HepG2 (cell line): Measurements from ENCODE around the gene PFDN1. TPM values are rescaled to one million over a fixed set of nuclear protein-coding genes. Genes with fewer than 3 reads are reported as not detected.
A peak's percentile ranks its signal among the peaks of the same experiment; 100 is the strongest.

ENCODE experiments used
- BCL6 ChIP-seq: IDR thresholded peaks from 2 replicates; pipeline ENCODE4 v1.6.1; 2016; ENCODE audit warnings: missing genetic modification reagents, missing compliant biosample characterization
- HES4 ChIP-seq: sonication (generic); formaldehyde crosslinking; IDR thresholded peaks from 2 replicates; pipeline ENCODE4 v1.9.0; 2021; ENCODE audit warnings: mild to moderate bottlenecking, missing genetic modification reagents, borderline replicate concordance
- KDM2A ChIP-seq: sonication (generic); formaldehyde crosslinking; IDR thresholded peaks from 2 replicates; pipeline ENCODE4 v1.4.0; 2020; ENCODE audit warnings: low read depth, missing genetic modification reagents, borderline replicate concordance
- PHF8 ChIP-seq: sonication (generic); formaldehyde crosslinking; IDR thresholded peaks from 2 replicates; pipeline ENCODE4 v1.5.0; 2020; ENCODE audit warnings: missing genetic modification reagents
- SKI ChIP-seq: fragments of 450-650 bp; IDR thresholded peaks from one replicate; pipeline ENCODE4 v1.6.1; 2018; ENCODE audit warnings: mild to moderate bottlenecking; ENCODE audit not compliant: partially characterized antibody
- TEAD3 ChIP-seq: optimal IDR thresholded peaks from 2 replicates; pipeline ENCODE3; 2016; ENCODE audit warnings: borderline replicate concordance
- ZNF335 ChIP-seq: sonication (generic); formaldehyde crosslinking; IDR thresholded peaks from 2 replicates; pipeline ENCODE4 v1.4.0; 2020; ENCODE audit warnings: missing genetic modification reagents
- ZNF619 ChIP-seq: sonication (generic); formaldehyde crosslinking; IDR thresholded peaks from 2 replicates; pipeline ENCODE4 v1.4.0; 2020; ENCODE audit warnings: mild to moderate bottlenecking, missing genetic modification reagents
- ZNF737 ChIP-seq: sonication (generic); formaldehyde crosslinking; IDR thresholded peaks from 2 replicates; pipeline ENCODE4 v1.5.0; 2020; ENCODE audit warnings: missing genetic modification reagents, mild to moderate bottlenecking, borderline replicate concordance
- ZNF883 ChIP-seq: sonication (generic); formaldehyde crosslinking; IDR thresholded peaks from 2 replicates; pipeline ENCODE4 v1.5.1; 2020; ENCODE audit warnings: mild to moderate bottlenecking, missing genetic modification reagents; ENCODE audit errors: not compliant biosample characterization
- ZZZ3 ChIP-seq: sonication (generic); formaldehyde crosslinking; IDR thresholded peaks from 2 replicates; pipeline ENCODE4 v1.4.0; 2020; ENCODE audit warnings: missing genetic modification reagents, mild to moderate bottlenecking, borderline replicate concordance
- polyA plus RNA-seq, 8 experiments: library from polyadenylated mRNA; depleted of rRNA in 3 of 8; stranded (reverse) in 7 of 8; unstranded in 1 of 8; fragments of >200 nt; fragmentation: Illumina TruSeq in 4 of 8; extraction: Trizol in 4 of 8; gene quantifications; 2 replicates each; pipeline versions ENCODE4 v1.2.1 to v1.2.3, GENCODE V29; 2011 to 2016; ENCODE audit warnings: low read depth in 4 of 8, missing spikeins in 1 of 8, mixed read lengths in 1 of 8; ENCODE audit not compliant: insufficient read depth in 1 of 8
- total RNA-seq, 5 experiments: library from RNA; depleted of rRNA; stranded (reverse); fragments of >200 nt; fragmentation: Illumina TruSeq; extraction: Trizol; gene quantifications; 2 replicates each; pipeline ENCODE4 v1.2.3, GENCODE V29; 2016; ENCODE audit warnings: low read depth in 1 of 5
- TF ChIP-seq, protein P1 (sequence below): sonication (generic); formaldehyde crosslinking; IDR thresholded peaks from 2 replicates; pipeline ENCODE4 v1.5.0; 2020; ENCODE audit warnings: missing genetic modification reagents
- TF ChIP-seq, protein P2 (sequence below): sonication (generic); formaldehyde crosslinking; IDR thresholded peaks from 2 replicates; pipeline ENCODE4 v1.5.0; 2020; ENCODE audit warnings: mild to moderate bottlenecking, missing genetic modification reagents, moderate library complexity
- TF ChIP-seq, protein P3 (sequence below), 2 experiments: sonication (generic) in 1 of 2; formaldehyde crosslinking in 1 of 2; IDR thresholded peaks; 2 replicates each; pipeline versions ENCODE4 v1.4.0 to v1.6.1; 2018 to 2020; ENCODE audit warnings: missing genetic modification reagents in 2 of 2, borderline replicate concordance in 1 of 2, low read depth in 1 of 2, mild to moderate bottlenecking in 1 of 2, missing biosample characterization in 1 of 2
- TF ChIP-seq, protein P4 (sequence below): sonication (generic); formaldehyde crosslinking; conservative IDR thresholded peaks from 2 replicates; pipeline ENCODE4 v1.4.0; 2020; ENCODE audit warnings: mild to moderate bottlenecking, missing genetic modification reagents, moderate library complexity
- TF ChIP-seq, protein P5 (sequence below): sonication (generic); formaldehyde crosslinking; IDR thresholded peaks from 2 replicates; pipeline ENCODE4 v1.4.0; 2020; ENCODE audit warnings: low read depth, mild to moderate bottlenecking, missing genetic modification reagents
- TF ChIP-seq, protein P6 (sequence below): sonication (generic); formaldehyde crosslinking; IDR thresholded peaks from 2 replicates; pipeline ENCODE4 v1.4.0; 2020; ENCODE audit warnings: missing genetic modification reagents

PFDN1 gene
- total and polyA plus RNA-seq, 2 of the 13 experiments (the other 11 are each of a cell fraction or from before 2014, with no cell fraction given) = 67.2 to 70.8 TPM

DNA sequence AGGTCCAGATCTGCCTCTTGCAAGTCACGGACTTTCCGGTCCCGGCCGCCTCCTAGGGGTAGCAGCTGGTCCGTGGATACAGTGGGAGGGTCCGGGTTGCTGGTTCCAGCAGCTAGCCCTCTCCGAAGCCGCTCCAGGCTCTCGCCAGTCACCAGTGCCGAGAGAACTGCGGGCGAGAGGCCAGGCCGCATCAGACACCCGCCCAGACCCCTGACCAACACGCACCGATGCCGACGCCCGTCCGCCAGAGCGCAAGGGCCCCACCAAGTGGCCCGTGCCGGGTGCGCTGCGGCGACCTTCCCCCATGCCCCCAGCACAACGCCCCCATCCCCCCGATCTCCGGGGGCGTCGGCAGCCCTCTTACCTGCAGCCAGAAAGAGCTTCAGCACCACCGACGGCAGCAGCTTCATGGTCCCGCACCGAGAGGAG lies 43.0 kb upstream of the PFDN1 start (continued):
- TF ChIP-seq, protein P1, sequence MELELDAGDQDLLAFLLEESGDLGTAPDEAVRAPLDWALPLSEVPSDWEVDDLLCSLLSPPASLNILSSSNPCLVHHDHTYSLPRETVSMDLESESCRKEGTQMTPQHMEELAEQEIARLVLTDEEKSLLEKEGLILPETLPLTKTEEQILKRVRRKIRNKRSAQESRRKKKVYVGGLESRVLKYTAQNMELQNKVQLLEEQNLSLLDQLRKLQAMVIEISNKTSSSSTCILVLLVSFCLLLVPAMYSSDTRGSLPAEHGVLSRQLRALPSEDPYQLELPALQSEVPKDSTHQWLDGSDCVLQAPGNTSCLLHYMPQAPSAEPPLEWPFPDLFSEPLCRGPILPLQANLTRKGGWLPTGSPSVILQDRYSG (CRISPR knock-in tag) = no peak
- TF ChIP-seq ZNF737 (CRISPR knock-in tag) (no peak), ZNF335 (CRISPR knock-in tag) (no peak), BCL6 (CRISPR knock-in tag) (no peak), ZNF619 (CRISPR knock-in tag) (no peak), TEAD3 (CRISPR knock-in tag) (peak; percentile 19), KDM2A (peak; percentile 51; the same call in 1 of the 2 replicates), SKI (no peak), ZNF883 (no peak), ZZZ3 (no peak), HES4 (no peak), PHF8 (CRISPR knock-in tag) (no peak)
- TF ChIP-seq, protein P2, sequence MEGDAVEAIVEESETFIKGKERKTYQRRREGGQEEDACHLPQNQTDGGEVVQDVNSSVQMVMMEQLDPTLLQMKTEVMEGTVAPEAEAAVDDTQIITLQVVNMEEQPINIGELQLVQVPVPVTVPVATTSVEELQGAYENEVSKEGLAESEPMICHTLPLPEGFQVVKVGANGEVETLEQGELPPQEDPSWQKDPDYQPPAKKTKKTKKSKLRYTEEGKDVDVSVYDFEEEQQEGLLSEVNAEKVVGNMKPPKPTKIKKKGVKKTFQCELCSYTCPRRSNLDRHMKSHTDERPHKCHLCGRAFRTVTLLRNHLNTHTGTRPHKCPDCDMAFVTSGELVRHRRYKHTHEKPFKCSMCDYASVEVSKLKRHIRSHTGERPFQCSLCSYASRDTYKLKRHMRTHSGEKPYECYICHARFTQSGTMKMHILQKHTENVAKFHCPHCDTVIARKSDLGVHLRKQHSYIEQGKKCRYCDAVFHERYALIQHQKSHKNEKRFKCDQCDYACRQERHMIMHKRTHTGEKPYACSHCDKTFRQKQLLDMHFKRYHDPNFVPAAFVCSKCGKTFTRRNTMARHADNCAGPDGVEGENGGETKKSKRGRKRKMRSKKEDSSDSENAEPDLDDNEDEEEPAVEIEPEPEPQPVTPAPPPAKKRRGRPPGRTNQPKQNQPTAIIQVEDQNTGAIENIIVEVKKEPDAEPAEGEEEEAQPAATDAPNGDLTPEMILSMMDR (CRISPR knock-in tag) = peak; percentile 83
- TF ChIP-seq, protein P3, sequence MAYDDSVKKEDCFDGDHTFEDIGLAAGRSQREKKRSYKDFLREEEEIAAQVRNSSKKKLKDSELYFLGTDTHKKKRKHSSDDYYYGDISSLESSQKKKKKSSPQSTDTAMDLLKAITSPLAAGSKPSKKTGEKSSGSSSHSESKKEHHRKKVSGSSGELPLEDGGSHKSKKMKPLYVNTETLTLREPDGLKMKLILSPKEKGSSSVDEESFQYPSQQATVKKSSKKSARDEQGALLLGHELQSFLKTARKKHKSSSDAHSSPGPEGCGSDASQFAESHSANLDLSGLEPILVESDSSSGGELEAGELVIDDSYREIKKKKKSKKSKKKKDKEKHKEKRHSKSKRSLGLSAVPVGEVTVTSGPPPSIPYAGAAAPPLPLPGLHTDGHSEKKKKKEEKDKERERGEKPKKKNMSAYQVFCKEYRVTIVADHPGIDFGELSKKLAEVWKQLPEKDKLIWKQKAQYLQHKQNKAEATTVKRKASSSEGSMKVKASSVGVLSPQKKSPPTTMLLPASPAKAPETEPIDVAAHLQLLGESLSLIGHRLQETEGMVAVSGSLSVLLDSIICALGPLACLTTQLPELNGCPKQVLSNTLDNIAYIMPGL (CRISPR knock-in tag; IDR thresholded peaks at IDR 0.05; ENCODE audit: borderline replicate concordance in 1 of 2, low read depth in 1 of 2) = peak; percentile 54 to 60; a peak in 2 of 4 replicates
- TF ChIP-seq, protein P4, sequence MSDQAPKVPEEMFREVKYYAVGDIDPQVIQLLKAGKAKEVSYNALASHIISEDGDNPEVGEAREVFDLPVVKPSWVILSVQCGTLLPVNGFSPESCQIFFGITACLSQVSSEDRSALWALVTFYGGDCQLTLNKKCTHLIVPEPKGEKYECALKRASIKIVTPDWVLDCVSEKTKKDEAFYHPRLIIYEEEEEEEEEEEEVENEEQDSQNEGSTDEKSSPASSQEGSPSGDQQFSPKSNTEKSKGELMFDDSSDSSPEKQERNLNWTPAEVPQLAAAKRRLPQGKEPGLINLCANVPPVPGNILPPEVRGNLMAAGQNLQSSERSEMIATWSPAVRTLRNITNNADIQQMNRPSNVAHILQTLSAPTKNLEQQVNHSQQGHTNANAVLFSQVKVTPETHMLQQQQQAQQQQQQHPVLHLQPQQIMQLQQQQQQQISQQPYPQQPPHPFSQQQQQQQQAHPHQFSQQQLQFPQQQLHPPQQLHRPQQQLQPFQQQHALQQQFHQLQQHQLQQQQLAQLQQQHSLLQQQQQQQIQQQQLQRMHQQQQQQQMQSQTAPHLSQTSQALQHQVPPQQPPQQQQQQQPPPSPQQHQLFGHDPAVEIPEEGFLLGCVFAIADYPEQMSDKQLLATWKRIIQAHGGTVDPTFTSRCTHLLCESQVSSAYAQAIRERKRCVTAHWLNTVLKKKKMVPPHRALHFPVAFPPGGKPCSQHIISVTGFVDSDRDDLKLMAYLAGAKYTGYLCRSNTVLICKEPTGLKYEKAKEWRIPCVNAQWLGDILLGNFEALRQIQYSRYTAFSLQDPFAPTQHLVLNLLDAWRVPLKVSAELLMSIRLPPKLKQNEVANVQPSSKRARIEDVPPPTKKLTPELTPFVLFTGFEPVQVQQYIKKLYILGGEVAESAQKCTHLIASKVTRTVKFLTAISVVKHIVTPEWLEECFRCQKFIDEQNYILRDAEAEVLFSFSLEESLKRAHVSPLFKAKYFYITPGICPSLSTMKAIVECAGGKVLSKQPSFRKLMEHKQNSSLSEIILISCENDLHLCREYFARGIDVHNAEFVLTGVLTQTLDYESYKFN = no peak
- TF ChIP-seq, protein P5, sequence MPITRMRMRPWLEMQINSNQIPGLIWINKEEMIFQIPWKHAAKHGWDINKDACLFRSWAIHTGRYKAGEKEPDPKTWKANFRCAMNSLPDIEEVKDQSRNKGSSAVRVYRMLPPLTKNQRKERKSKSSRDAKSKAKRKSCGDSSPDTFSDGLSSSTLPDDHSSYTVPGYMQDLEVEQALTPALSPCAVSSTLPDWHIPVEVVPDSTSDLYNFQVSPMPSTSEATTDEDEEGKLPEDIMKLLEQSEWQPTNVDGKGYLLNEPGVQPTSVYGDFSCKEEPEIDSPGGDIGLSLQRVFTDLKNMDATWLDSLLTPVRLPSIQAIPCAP (CRISPR knock-in tag) = no peak
- TF ChIP-seq, protein P6, sequence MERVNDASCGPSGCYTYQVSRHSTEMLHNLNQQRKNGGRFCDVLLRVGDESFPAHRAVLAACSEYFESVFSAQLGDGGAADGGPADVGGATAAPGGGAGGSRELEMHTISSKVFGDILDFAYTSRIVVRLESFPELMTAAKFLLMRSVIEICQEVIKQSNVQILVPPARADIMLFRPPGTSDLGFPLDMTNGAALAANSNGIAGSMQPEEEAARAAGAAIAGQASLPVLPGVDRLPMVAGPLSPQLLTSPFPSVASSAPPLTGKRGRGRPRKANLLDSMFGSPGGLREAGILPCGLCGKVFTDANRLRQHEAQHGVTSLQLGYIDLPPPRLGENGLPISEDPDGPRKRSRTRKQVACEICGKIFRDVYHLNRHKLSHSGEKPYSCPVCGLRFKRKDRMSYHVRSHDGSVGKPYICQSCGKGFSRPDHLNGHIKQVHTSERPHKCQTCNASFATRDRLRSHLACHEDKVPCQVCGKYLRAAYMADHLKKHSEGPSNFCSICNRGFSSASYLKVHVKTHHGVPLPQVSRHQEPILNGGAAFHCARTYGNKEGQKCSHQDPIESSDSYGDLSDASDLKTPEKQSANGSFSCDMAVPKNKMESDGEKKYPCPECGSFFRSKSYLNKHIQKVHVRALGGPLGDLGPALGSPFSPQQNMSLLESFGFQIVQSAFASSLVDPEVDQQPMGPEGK = peak; percentile 86
